AG04449 (cell line): ENCODE data around the gene MRTFA.

Source experiments
- CTCF ChIA-PET: fragments of 350-600 bp; formaldehyde crosslinking; extraction: SDS; loops from one replicate; lab custom pipeline; 2021; ENCODE audit warnings: antibody characterized with exemption; lab: Yijun Ruan, JAX
- POLR2A ChIA-PET: fragments of 400-600, 350-600 bp; formaldehyde crosslinking; extraction: SDS; loops from one replicate; lab custom pipeline; 2020; ENCODE audit warnings: antibody characterized with exemption, inconsistent platforms; lab: Yijun Ruan, JAX
- DNase-seq: peaks from one replicate; pipeline ENCODE4 v3.0.0-alpha.2; 2010; ENCODE audit warnings: low read depth, low spot score
- H3K4me3 ChIP-seq: 2 replicates; pipeline ENCODE4 v1.5.1; 2011; ENCODE audit warnings: low read depth, mild to moderate bottlenecking, control low read depth, low read length
- TF ChIP-seq, protein P1 (sequence below): IDR thresholded peaks from one replicate; pipeline ENCODE4 v1.5.1; 2011; ENCODE audit warnings: mild to moderate bottlenecking, moderate library complexity, low read length, control low read depth, inconsistent platforms; ENCODE audit not compliant: insufficient read depth; ENCODE audit errors: missing control alignments

The MRTFA gene

DNA sequence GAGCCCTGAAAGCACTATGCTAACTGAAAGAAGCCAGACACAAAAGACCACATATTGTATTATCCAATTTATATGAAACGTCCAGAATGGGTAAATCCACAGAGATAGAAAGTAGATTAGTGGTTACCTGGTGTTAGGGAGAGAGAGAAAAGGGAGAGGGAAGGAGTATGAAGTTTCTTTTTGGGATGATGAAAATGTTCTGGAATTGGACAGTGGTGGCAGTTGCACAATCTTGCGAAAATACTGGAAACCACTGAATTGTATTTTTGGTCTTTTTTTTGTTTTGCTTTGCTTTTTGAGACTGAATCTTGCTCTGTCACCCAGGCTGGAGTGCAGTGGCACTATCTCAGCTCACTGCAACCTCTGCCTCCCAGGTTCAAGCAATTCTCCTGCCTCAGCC, 63.5 kb downstream of the MRTFA start:
- ChIA-PET POLR2A (no interaction called here), CTCF (interaction anchor here (0.6 kb wide), 1 partner anchor 54 kb away, joined by 3 read pairs; no protein-coding TSS in a partner anchor)
- TF ChIP-seq, protein P1, sequence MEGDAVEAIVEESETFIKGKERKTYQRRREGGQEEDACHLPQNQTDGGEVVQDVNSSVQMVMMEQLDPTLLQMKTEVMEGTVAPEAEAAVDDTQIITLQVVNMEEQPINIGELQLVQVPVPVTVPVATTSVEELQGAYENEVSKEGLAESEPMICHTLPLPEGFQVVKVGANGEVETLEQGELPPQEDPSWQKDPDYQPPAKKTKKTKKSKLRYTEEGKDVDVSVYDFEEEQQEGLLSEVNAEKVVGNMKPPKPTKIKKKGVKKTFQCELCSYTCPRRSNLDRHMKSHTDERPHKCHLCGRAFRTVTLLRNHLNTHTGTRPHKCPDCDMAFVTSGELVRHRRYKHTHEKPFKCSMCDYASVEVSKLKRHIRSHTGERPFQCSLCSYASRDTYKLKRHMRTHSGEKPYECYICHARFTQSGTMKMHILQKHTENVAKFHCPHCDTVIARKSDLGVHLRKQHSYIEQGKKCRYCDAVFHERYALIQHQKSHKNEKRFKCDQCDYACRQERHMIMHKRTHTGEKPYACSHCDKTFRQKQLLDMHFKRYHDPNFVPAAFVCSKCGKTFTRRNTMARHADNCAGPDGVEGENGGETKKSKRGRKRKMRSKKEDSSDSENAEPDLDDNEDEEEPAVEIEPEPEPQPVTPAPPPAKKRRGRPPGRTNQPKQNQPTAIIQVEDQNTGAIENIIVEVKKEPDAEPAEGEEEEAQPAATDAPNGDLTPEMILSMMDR, result no peak
- DNase-seq, result no peak
- no peak overlapping the region for H3K4me3 ChIP-seq

DNA sequence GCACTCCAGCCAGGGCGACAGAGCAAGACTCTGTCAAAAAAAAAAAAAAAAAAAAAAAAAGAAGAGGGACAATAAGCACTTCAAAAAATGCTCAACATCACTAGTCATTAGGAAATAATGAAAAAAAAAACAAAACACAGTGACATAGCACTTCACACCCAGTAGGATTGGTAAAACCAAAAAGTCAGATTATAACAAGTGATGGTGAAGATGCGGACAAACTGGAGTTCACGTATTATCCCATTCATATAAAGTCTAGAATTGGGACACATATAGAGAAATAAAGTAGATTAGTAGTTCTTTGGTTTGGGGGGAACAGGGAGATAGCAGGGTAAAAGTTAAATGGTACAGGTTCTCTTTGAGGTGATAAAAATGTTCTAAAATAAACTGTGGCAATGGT, 64.6 kb downstream of the MRTFA start:
- ChIA-PET POLR2A (no interaction called here), CTCF (no interaction called here)
- no peak for DNase-seq
- H3K4me3 ChIP-seq, result no peak overlapping the region
- TF ChIP-seq, protein P1, result no peak

DNA sequence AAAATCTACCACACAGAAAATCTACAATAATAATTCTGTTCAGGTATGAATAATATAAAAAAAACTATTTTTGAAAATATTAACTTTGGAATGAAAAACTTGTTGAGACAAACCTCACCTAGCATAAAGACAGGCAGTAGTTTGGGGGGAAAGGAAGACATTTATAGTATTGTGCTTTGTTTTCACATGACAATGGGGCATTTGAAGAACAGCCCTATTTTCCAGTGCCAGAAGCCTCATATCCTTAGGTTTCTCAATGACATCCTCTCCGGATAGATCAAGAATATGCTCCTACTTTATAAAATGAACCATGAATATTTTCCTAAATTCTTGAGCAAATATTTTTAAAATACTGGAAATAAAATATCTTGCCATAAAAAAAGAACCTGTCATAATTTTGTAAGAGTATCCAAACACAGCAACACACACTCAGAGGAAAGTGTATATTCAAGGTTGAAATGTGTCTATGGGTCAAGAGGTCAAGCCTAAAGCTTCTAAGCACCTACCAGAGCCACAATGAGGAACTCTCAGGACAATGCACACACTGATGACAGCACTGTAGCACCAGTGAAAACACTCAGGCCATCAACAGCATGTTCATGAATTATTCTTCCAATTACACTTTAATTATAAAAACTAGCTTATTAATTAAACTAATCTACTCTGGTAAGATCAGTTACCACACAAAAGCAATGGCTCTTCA, 68.7 kb downstream of the MRTFA start:
- CTCF ChIA-PET, result interaction anchor here (1.1 to 1.7 kb wide), 2 partner anchors 15 to 131 kb away, joined by 3 read pairs; no protein-coding TSS in a partner anchor
- no peak for DNase-seq
- POLR2A ChIA-PET, result no interaction called here
- TF ChIP-seq, protein P1, result no peak
- no peak overlapping the region for H3K4me3 ChIP-seq

DNA sequence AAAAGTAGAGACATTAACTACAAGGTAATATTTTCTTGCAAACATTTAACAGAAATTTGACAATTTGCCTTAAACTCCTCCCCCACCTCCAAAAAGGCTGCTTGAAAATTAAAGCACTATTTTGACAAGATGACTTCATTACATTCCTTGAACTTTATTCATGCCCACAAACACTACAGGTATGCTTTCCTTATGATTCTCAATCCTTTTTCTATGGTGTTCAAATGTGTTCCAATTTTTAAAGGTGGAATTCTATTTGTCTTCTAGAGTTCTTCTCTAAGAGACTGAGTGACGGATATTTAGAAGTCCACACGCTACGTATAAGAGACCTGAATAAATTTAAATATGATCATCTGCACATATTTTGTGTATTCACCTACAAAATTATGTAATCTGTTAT, 69.4 kb downstream of the MRTFA start:
- H3K4me3 ChIP-seq, result no peak overlapping the region
- ChIA-PET CTCF (no interaction called here), POLR2A (no interaction called here)
- DNase-seq, result peak; percentile 17
- TF ChIP-seq, protein P1, result no peak

GRCh38 chr22:40560994-40561515, 75.5 kb downstream of the MRTFA start:
- TF ChIP-seq, protein P1, result no peak
- no peak overlapping the region for H3K4me3 ChIP-seq
- DNase-seq, result no peak
- ChIA-PET POLR2A (no interaction called here), CTCF (interaction anchor here (1.0 kb wide), 2 partner anchors 14 kb away, joined by 3 read pairs; no protein-coding TSS in a partner anchor)

GRCh38 chr22:40560551-40560950, 76.0 kb downstream of the MRTFA start:
- CTCF ChIA-PET, result interaction anchor here (1.0 kb wide), 2 partner anchors 13 to 14 kb away, joined by 3 read pairs; no protein-coding TSS in a partner anchor
- peak; percentile 7 for DNase-seq
- POLR2A ChIA-PET, result no interaction called here
- no peak overlapping the region for H3K4me3 ChIP-seq
- TF ChIP-seq, protein P1, result no peak
